Gastroesophageal sphincter (tissue), 3 donors: Measurements from ENCODE around the gene ZXDA.

Experiments used
- CTCF ChIP-seq, 4 experiments: fragments of 200-600 bp in 2 of 4; fragments of 450-650 bp in 2 of 4; sonication (generic) in 1 of 4; IDR thresholded peaks; one replicate each; pipeline ENCODE4 v1.5.1; 2017 to 2019; ENCODE audit warnings: antibody characterized with exemption in 4 of 4, mild to moderate bottlenecking in 2 of 4, moderate library complexity in 2 of 4
- POLR2AphosphoS5 ChIP-seq: sonication (generic); formaldehyde crosslinking; IDR thresholded peaks from one replicate; pipeline ENCODE4 v1.6.1; 2017; ENCODE audit warnings: antibody characterized with exemption

- TF ChIP-seq CTCF (IDR thresholded peaks at IDR 0.05) (no peak), POLR2AphosphoS5 (no peak)
These were observed 15.5 kb upstream of the ZXDA start for GRCh38 chrX:57925806-57926205.
